SK-N-SH treated with all-trans-retinoic acid at 6 μM for 48 hours (cell line): ENCODE results near the gene GPR45.

ENCODE experiments used
- ATAC-seq: fragments of 200-7000 bp; cut with Tn5 transposase; 3 replicates; pipeline ENCODE4 v1.9.1; 2020; ENCODE audit warnings: mild to moderate bottlenecking, moderate library complexity
- ARNTL ChIP-seq: fragments of 450-650 bp; formaldehyde crosslinking; IDR thresholded peaks from 2 replicates; pipeline ENCODE4 v1.5.0; 2020; ENCODE audit warnings: low read depth, mild to moderate bottlenecking, moderate library complexity, borderline replicate concordance
- BACH2 ChIP-seq: fragments of 250-450 bp; sonication (Bioruptor Pico); IDR thresholded peaks from 2 replicates; pipeline ENCODE4 v1.9.0; 2021; ENCODE audit warnings: mild to moderate bottlenecking, borderline replicate concordance
- CREB5 ChIP-seq: fragments of 250-450 bp; sonication (Bioruptor Pico); IDR thresholded peaks from 2 replicates; pipeline ENCODE4 v1.5.1; 2020; ENCODE audit warnings: low read depth, mild to moderate bottlenecking, moderate library complexity
- CSDC2 ChIP-seq: fragments of 250-450 bp; sonication (Bioruptor Pico); IDR thresholded peaks from 2 replicates; pipeline ENCODE4 v1.5.0; 2020; ENCODE audit warnings: mild to moderate bottlenecking, moderate library complexity
- CSRNP3 ChIP-seq: fragments of 250-450 bp; sonication (Bioruptor Pico); IDR thresholded peaks from 2 replicates; pipeline ENCODE4 v1.5.1; 2021; ENCODE audit warnings: mild to moderate bottlenecking, moderate library complexity
- ESRRG ChIP-seq: fragments of 250-450 bp; sonication (Bioruptor Pico); IDR thresholded peaks from 2 replicates; pipeline ENCODE4 v1.6.1; 2021; ENCODE audit warnings: mild to moderate bottlenecking
- GLIS3 ChIP-seq: fragments of 250-450 bp; sonication (Bioruptor Pico); IDR thresholded peaks from 2 replicates; pipeline ENCODE4 v1.5.0; 2020; ENCODE audit warnings: mild to moderate bottlenecking, moderate library complexity
- ISL1 ChIP-seq: fragments of 250-450 bp; sonication (Bioruptor Pico); IDR thresholded peaks from 2 replicates; pipeline ENCODE4 v2.1.2; 2022; ENCODE audit warnings: mild to moderate bottlenecking, moderate library complexity
- OSR1 ChIP-seq: fragments of 250-450 bp; sonication (Bioruptor Pico); IDR thresholded peaks from 2 replicates; pipeline ENCODE4 v1.8.0; 2022; ENCODE audit warnings: moderate library complexity, mild to moderate bottlenecking, inconsistent platforms
- PATZ1 ChIP-seq: fragments of 250-450 bp; sonication (Bioruptor Pico); IDR thresholded peaks from 2 replicates; pipeline ENCODE4 v1.8.0; 2020; ENCODE audit warnings: mild to moderate bottlenecking, moderate library complexity, borderline replicate concordance
- POU6F1 ChIP-seq: fragments of 250-450 bp; sonication (Bioruptor Pico); IDR thresholded peaks from 2 replicates; pipeline ENCODE4 v1.8.0; 2021; ENCODE audit warnings: low read depth, mild to moderate bottlenecking, moderate library complexity, borderline replicate concordance
- PPARA ChIP-seq: fragments of 250-450 bp; sonication (Bioruptor Pico); IDR thresholded peaks from 2 replicates; pipeline ENCODE4 v1.5.0; 2020; ENCODE audit warnings: mild to moderate bottlenecking, borderline replicate concordance
- RARB ChIP-seq: fragments of 250-450 bp; sonication (Bioruptor Pico); IDR thresholded peaks from 2 replicates; pipeline ENCODE4 v1.8.0; 2021; ENCODE audit warnings: mild to moderate bottlenecking, moderate library complexity
- SNAI2 ChIP-seq: fragments of 250-450 bp; sonication (Bioruptor Pico); IDR thresholded peaks from 2 replicates; pipeline ENCODE4 v1.5.0; 2020; ENCODE audit warnings: mild to moderate bottlenecking, moderate library complexity
- TCF4 ChIP-seq: fragments of 250-450 bp; sonication (Bioruptor Pico); IDR thresholded peaks from 2 replicates; pipeline ENCODE4 v1.8.0; 2021; ENCODE audit warnings: mild to moderate bottlenecking, moderate library complexity, borderline replicate concordance
- TOX ChIP-seq: fragments of 250-450 bp; sonication (Bioruptor Pico); IDR thresholded peaks from 2 replicates; pipeline ENCODE4 v1.8.0; 2021; ENCODE audit warnings: mild to moderate bottlenecking, moderate library complexity, borderline replicate concordance
- TSHZ2 ChIP-seq: fragments of 250-450 bp; sonication (Bioruptor Pico); IDR thresholded peaks from 2 replicates; pipeline ENCODE4 v1.5.0; 2020; ENCODE audit warnings: mild to moderate bottlenecking, moderate library complexity
- ZC3H10 ChIP-seq: fragments of 250-450 bp; sonication (Bioruptor Pico); IDR thresholded peaks from 2 replicates; pipeline ENCODE4 v1.5.1; 2021; ENCODE audit warnings: mild to moderate bottlenecking, moderate library complexity
- ZFP3 ChIP-seq: fragments of 250-450 bp; sonication (Bioruptor Pico); IDR thresholded peaks from 2 replicates; pipeline ENCODE4 v1.5.0; 2020; ENCODE audit warnings: mild to moderate bottlenecking, moderate library complexity
- ZFP30 ChIP-seq: fragments of 450-650 bp; formaldehyde crosslinking; IDR thresholded peaks from 2 replicates; pipeline ENCODE4 v1.5.0; 2022; ENCODE audit warnings: mild to moderate bottlenecking, moderate library complexity
- ZNF565 ChIP-seq: fragments of 450-650 bp; formaldehyde crosslinking; conservative IDR thresholded peaks from 2 replicates; pipeline ENCODE4 v1.5.0; 2020; ENCODE audit warnings: low read depth, mild to moderate bottlenecking, moderate library complexity
- ZNF70 ChIP-seq: fragments of 450-650 bp; formaldehyde crosslinking; IDR thresholded peaks from 2 replicates; pipeline ENCODE4 v1.5.0; 2020; ENCODE audit warnings: mild to moderate bottlenecking, moderate library complexity
- ZNF8 ChIP-seq: fragments of 450-650 bp; formaldehyde crosslinking; IDR thresholded peaks from 2 replicates; pipeline ENCODE4 v1.5.0; 2020; ENCODE audit warnings: mild to moderate bottlenecking, moderate library complexity

The GPR45 gene

GRCh38 chr2:105244451-105244850, 2.9 kb downstream of the GPR45 start:
- TF ChIP-seq PPARA (CRISPR knock-in tag) = no peak
- ATAC-seq = no peak

- peak; percentile 52; the same call in 1 of the 3 replicates for ATAC-seq
- TF ChIP-seq CSRNP3 (CRISPR knock-in tag) = no peak
- TF ChIP-seq TSHZ2 = no peak
- no peak for TF ChIP-seq TCF4
- TF ChIP-seq ZFP30 (CRISPR knock-in tag) = no peak
- no peak for TF ChIP-seq ZNF565 (CRISPR knock-in tag)
- TF ChIP-seq CSDC2 (CRISPR knock-in tag) = no peak
- no peak for TF ChIP-seq ZNF70 (CRISPR knock-in tag)
- TF ChIP-seq PPARA (CRISPR knock-in tag) = no peak
- TF ChIP-seq TOX (CRISPR knock-in tag) = no peak
- TF ChIP-seq ISL1 (CRISPR knock-in tag) = no peak
- no peak for TF ChIP-seq SNAI2 (CRISPR knock-in tag)
- TF ChIP-seq ZFP3 = no peak
- TF ChIP-seq ARNTL (CRISPR knock-in tag) = no peak
- no peak for TF ChIP-seq BACH2
- TF ChIP-seq ZC3H10 = no peak
- TF ChIP-seq POU6F1 (CRISPR knock-in tag) = no peak
- TF ChIP-seq OSR1 = no peak
- no peak for TF ChIP-seq ZNF8
- no peak for TF ChIP-seq ESRRG
- TF ChIP-seq PATZ1 (CRISPR knock-in tag) = no peak
- TF ChIP-seq, all 23 proteins: peak for 0
Measured at GRCh38 chr2:105248316-105249070, 7.0 kb downstream of the GPR45 start.

- no peak for ATAC-seq
- no peak for TF ChIP-seq BACH2
- no peak for TF ChIP-seq CREB5 (CRISPR knock-in tag)
- no peak for TF ChIP-seq ZNF565 (CRISPR knock-in tag)
- TF ChIP-seq PATZ1 (CRISPR knock-in tag) = no peak
- TF ChIP-seq ZNF70 (CRISPR knock-in tag) = no peak
- TF ChIP-seq SNAI2 (CRISPR knock-in tag) = no peak
- TF ChIP-seq CSRNP3 (CRISPR knock-in tag) = no peak
- no peak for TF ChIP-seq ZNF8
- no peak for TF ChIP-seq POU6F1 (CRISPR knock-in tag)
- TF ChIP-seq OSR1 = no peak
- no peak for TF ChIP-seq ISL1 (CRISPR knock-in tag)
- no peak for TF ChIP-seq GLIS3
- no peak for TF ChIP-seq RARB (CRISPR knock-in tag)
- TF ChIP-seq, all 23 proteins: peak for 0
Measured at GRCh38 chr2:105249181-105249580, 7.6 kb downstream of the GPR45 start.
